ENCODE results near the gene SEL1L3. TPM values are rescaled to one million over a fixed set of nuclear protein-coding genes. Genes with fewer than 3 reads are reported as not detected.

SEL1L3 gene
- total RNA-seq, 2 experiments from 2014 or later, result 180 to 313 TPM

DNA sequence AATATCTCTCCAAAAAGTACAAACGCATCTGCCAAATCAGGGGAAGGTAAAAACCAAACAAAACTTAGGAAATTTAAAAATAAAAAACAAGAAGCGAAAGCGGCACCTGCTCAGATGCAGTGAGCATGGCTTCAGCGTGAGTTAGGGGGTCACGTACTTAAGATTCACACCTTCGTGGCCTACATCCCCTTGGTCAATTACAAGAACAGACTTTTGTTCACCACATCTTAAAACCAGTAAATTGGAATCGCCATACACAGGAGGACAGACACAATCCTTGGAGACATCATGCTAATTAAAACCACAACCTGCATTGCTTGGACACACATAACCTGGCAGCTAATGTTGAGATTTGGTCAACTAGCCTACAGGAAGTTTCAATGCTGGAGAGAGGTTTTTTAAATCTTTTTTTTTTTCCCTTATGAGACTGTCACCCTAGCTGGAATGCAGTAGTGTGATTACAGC is 12.5 kb upstream of the SEL1L3 start:
- BruUV-seq (replicated peaks), result TSS peak; percentile 81
- POLR2A ChIA-PET, result interaction anchor here (0.7 to 6.4 kb wide), 8 partner anchors 10 to 960 kb away, joined by 3 to 134 read pairs (median 5); no protein-coding TSS in a partner anchor
- Histone ChIP-seq H3K9me2 (ENCODE audit: insufficient read depth, low read length) (no peaks in the 10 kb centered on the region), H3K4me1 (ENCODE audit: insufficient read depth, low read length, poor library complexity, severe bottlenecking) (peaks cover 100% of the 10 kb centered on the region), H3K79me2 (ENCODE audit: insufficient read depth, low read depth, low read length) (peaks cover 22% of the 10 kb centered on the region; the same call in 1 of the 2 replicates), H3K36me3 (ENCODE audit: insufficient read depth, low read length) (no peaks in the 10 kb centered on the region; the same call in 1 of the 2 replicates), H4K20me1 (ENCODE audit: insufficient read depth, low read length) (no peaks in the 10 kb centered on the region), H3K9me3 (ENCODE audit: low read length) (no peaks in the 10 kb centered on the region), H2AFZ (ENCODE audit: low read length) (no peak overlapping the region), H3K4me2 (ENCODE audit: low read length) (peak overlapping the region; percentile 78), H3K27ac (ENCODE audit: low read depth, low read length, poor library complexity, severe bottlenecking) (peak overlapping the region; percentile 99), H3K4me3 (ENCODE audit: low read depth, low read length, poor library complexity, severe bottlenecking) (peak overlapping the region; percentile 49)
- DNase-seq (ENCODE audit: low spot score), result peak; percentile 96
- no peak for TF ChIP-seq EZH2phosphoT487 (IDR thresholded peaks at IDR 0.05; ENCODE audit: borderline replicate concordance, low read depth, low read length)
- no peak for TF ChIP-seq CTCF (conservative IDR thresholded peaks at IDR 0.05; ENCODE audit: low read length)
- intact Hi-C loops (cut with micrococcal nuclease; ENCODE audit: unreplicated experiment), result loop anchor here (1.0 to 2.0 kb wide), 2 partner anchors 8 to 15 kb away; no protein-coding TSS in a partner anchor
- CTCF ChIA-PET (ENCODE audit: unreplicated experiment), result interaction anchor here (1.6 kb wide), 1 partner anchor 17 kb away, joined by 5 read pairs; no protein-coding TSS in a partner anchor

- Histone ChIP-seq H3K79me2 (ENCODE audit: insufficient read depth, low read depth, low read length) (peaks cover 23% of the 10 kb centered on the region; the same call in 1 of the 2 replicates), H3K4me2 (ENCODE audit: low read length) (peak overlapping the region; percentile 78), H3K4me3 (ENCODE audit: low read depth, low read length, poor library complexity, severe bottlenecking) (peak overlapping the region; percentile 49), H3K4me1 (ENCODE audit: insufficient read depth, low read length, poor library complexity, severe bottlenecking) (peaks cover 100% of the 10 kb centered on the region), H3K36me3 (ENCODE audit: insufficient read depth, low read length) (no peaks in the 10 kb centered on the region; the same call in 1 of the 2 replicates), H3K27ac (ENCODE audit: low read depth, low read length, poor library complexity, severe bottlenecking) (peak overlapping the region; percentile 99), H4K20me1 (ENCODE audit: insufficient read depth, low read length) (no peaks in the 10 kb centered on the region), H3K9me2 (ENCODE audit: insufficient read depth, low read length) (no peaks in the 10 kb centered on the region), H3K9me3 (ENCODE audit: low read length) (no peaks in the 10 kb centered on the region), H2AFZ (ENCODE audit: low read length) (no peak overlapping the region)
- ChIA-PET POLR2A (interaction anchor here (1.7 to 7.4 kb wide), 3 partner anchors 10 to 39 kb away, joined by 15 to 97 read pairs (median 31); partner anchors contain the start of gene SMIM20), CTCF (ENCODE audit: unreplicated experiment) (interaction anchor here (1.5 to 1.6 kb wide), 2 partner anchors 9 to 17 kb away, joined by 4 read pairs; no protein-coding TSS in a partner anchor)
- no peak for TF ChIP-seq CTCF (conservative IDR thresholded peaks at IDR 0.05; ENCODE audit: low read length)
- no peak for TF ChIP-seq EZH2phosphoT487 (IDR thresholded peaks at IDR 0.05; ENCODE audit: borderline replicate concordance, low read depth, low read length)
- DNase-seq (ENCODE audit: low spot score), result peak; percentile 88
- intact Hi-C loops (cut with micrococcal nuclease; ENCODE audit: unreplicated experiment), result loop anchor here (1.0 to 5.0 kb wide), 3 partner anchors 7 to 983 kb away; no protein-coding TSS in a partner anchor
- BruUV-seq (replicated peaks), result no TSS peak
Observed at GRCh38 chr4:25874655-25875054, 11.9 kb upstream of the SEL1L3 start.

Measured in OCI-LY7 (cell line).